SU-DHL-6 (cell line): Measurements from ENCODE around the gene AACS.

Experiments used
- H2AFZ ChIP-seq: fragments of 200-600 bp; sonication (generic); 2 replicates; pipeline ENCODE4 v1.6.1; 2014; ENCODE audit warnings: low read depth, mild to moderate bottlenecking, moderate library complexity, mixed read lengths, antibody characterized with exemption, low read length; ENCODE audit not compliant: severe bottlenecking
- H3F3A ChIP-seq: fragments of 200-600 bp; shearing (Covaris generic); 2 replicates; pipeline ENCODE4 v1.6.0; 2016; ENCODE audit warnings: antibody characterized with exemption, mild to moderate bottlenecking; ENCODE audit not compliant: insufficient read depth
- H3K27ac ChIP-seq: fragments of 200-600 bp; sonication (generic); 2 replicates; pipeline ENCODE4 v1.5.1; 2016; ENCODE audit warnings: low read depth, mild to moderate bottlenecking, low read length, moderate library complexity, mixed read lengths
- H3K27me3 ChIP-seq: fragments of 200-600 bp; sonication (generic), shearing (Covaris generic); 2 replicates; pipeline ENCODE4 v1.6.0; 2014; ENCODE audit warnings: mild to moderate bottlenecking, low read length
- H3K36me3 ChIP-seq: fragments of 200-600 bp; sonication (generic); 2 replicates; pipeline ENCODE4 v1.6.1; 2014; ENCODE audit warnings: mild to moderate bottlenecking, low read length, mixed read lengths
- H3K4me2 ChIP-seq: fragments of 300-600, 200-600 bp; shearing (Covaris generic), sonication (generic); 2 replicates; pipeline ENCODE4 v1.6.0; 2014; ENCODE audit warnings: low read length, low read depth, mild to moderate bottlenecking; ENCODE audit not compliant: poor library complexity, severe bottlenecking
- H3K4me3 ChIP-seq: fragments of 200-600 bp; sonication (generic); 2 replicates; pipeline ENCODE4 v1.5.1; 2014; ENCODE audit warnings: antibody characterized with exemption, low read length, mild to moderate bottlenecking, mixed read lengths; ENCODE audit not compliant: insufficient read depth, poor library complexity, severe bottlenecking
- H3K79me2 ChIP-seq: fragments of 200-600 bp; sonication (generic); 2 replicates; pipeline ENCODE4 v1.6.1; 2014; ENCODE audit warnings: mild to moderate bottlenecking, low read length, moderate library complexity; ENCODE audit not compliant: insufficient read depth
- H3K9ac ChIP-seq: fragments of 200-600 bp; sonication (generic); 2 replicates; pipeline ENCODE4 v1.7.0; 2014; ENCODE audit warnings: mild to moderate bottlenecking, low read length
- H3K9me2 ChIP-seq: fragments of 200-600 bp; sonication (generic); replicated peaks from 2 replicates; pipeline ENCODE4 v1.6.1; 2014; ENCODE audit warnings: low read length; ENCODE audit not compliant: insufficient read depth
- H3K9me3 ChIP-seq: fragments of 200-600 bp; sonication (generic); 2 replicates; pipeline ENCODE4 v1.6.1; 2014; ENCODE audit warnings: low read length, mixed read lengths; ENCODE audit not compliant: insufficient read depth
- H4K20me1 ChIP-seq: fragments of 200-600 bp; sonication (generic); 2 replicates; pipeline ENCODE4 v1.6.1; 2014; ENCODE audit warnings: low read depth, mild to moderate bottlenecking, antibody characterized with exemption, low read length, moderate library complexity, mixed read lengths
- CTCF ChIP-seq: fragments of 200-600 bp; sonication (generic); IDR thresholded peaks from one replicate; pipeline ENCODE4 v1.5.1; 2017; ENCODE audit warnings: antibody characterized with exemption, mild to moderate bottlenecking, low read length, moderate library complexity; ENCODE audit not compliant: insufficient read depth, poor library complexity, severe bottlenecking
- EZH2phosphoT487 ChIP-seq: fragments of 200-600 bp; sonication (generic), shearing (Covaris generic); conservative IDR thresholded peaks from 2 replicates; pipeline ENCODE4 v1.6.1; 2018; ENCODE audit warnings: mild to moderate bottlenecking, antibody characterized with exemption, low read length, moderate library complexity, mixed read lengths

AACS gene

GRCh38 chr12:125134576-125134975 lies 69.3 kb downstream of the AACS start:
- TF ChIP-seq CTCF (no peak), EZH2phosphoT487 (no peak)
- Histone ChIP-seq H3K27me3 (no peaks in the 10 kb centered on the region), H3K4me2 (no peak overlapping the region), H3K79me2 (no peaks in the 10 kb centered on the region), H4K20me1 (no peaks in the 10 kb centered on the region), H3K4me3 (no peak overlapping the region), H3K9me3 (no peaks in the 10 kb centered on the region), H3F3A (no peaks in the 10 kb centered on the region), H3K9ac (no peak overlapping the region), H3K27ac (no peak overlapping the region), H3K36me3 (no peaks in the 10 kb centered on the region), H3K9me2 (no peaks in the 10 kb centered on the region), H2AFZ (no peak overlapping the region)

GRCh38 chr12:125135906-125136305 lies 70.7 kb downstream of the AACS start:
- Histone ChIP-seq H3K9me2 (no peaks in the 10 kb centered on the region), H3K79me2 (no peaks in the 10 kb centered on the region), H2AFZ (no peak overlapping the region), H4K20me1 (no peaks in the 10 kb centered on the region), H3F3A (peaks cover 2% of the 10 kb centered on the region; the same call in 1 of the 2 replicates), H3K9me3 (no peaks in the 10 kb centered on the region), H3K36me3 (no peaks in the 10 kb centered on the region), H3K27me3 (no peaks in the 10 kb centered on the region), H3K27ac (no peak overlapping the region), H3K9ac (no peak overlapping the region), H3K4me3 (no peak overlapping the region), H3K4me2 (no peak overlapping the region)
- TF ChIP-seq CTCF (no peak), EZH2phosphoT487 (no peak)

- Histone ChIP-seq H3K9ac (no peak overlapping the region), H3F3A (peaks cover 5% of the 10 kb centered on the region; the same call in 1 of the 2 replicates), H3K9me2 (no peaks in the 10 kb centered on the region), H3K79me2 (no peaks in the 10 kb centered on the region), H4K20me1 (no peaks in the 10 kb centered on the region), H3K27ac (no peak overlapping the region), H3K9me3 (no peaks in the 10 kb centered on the region), H3K27me3 (no peaks in the 10 kb centered on the region), H3K4me2 (no peak overlapping the region), H3K36me3 (no peaks in the 10 kb centered on the region), H2AFZ (no peak overlapping the region), H3K4me3 (no peak overlapping the region)
- no peak for TF ChIP-seq CTCF
- no peak for TF ChIP-seq EZH2phosphoT487
Observed at GRCh38 chr12:125136702-125137101, 71.5 kb downstream of the AACS start.
